Karpas-422 (cell line): Measurements from ENCODE around the gene P2RY2. TPM values are rescaled to one million over a fixed set of nuclear protein-coding genes. Genes with fewer than 3 reads are reported as not detected.
"Not testable (repeated sequence)": the region's sequence is repeated elsewhere in the genome, so short reads cannot be mapped to it uniquely, and the experiment has no call there.

Experiments used
- DNase-seq: peaks from one replicate; pipeline ENCODE4 v3.0.0-alpha.2; 2015
- H2AFZ ChIP-seq: fragments of 200-600 bp; sonication (generic); 2 replicates; pipeline ENCODE4 v1.6.1; 2014; ENCODE audit warnings: antibody characterized with exemption, low read length, mixed read lengths
- H3K27ac ChIP-seq: fragments of 200-600 bp; sonication (generic); 2 replicates; pipeline ENCODE4 v1.5.1; 2014; ENCODE audit warnings: mild to moderate bottlenecking, low read length, moderate library complexity
- H3K27me3 ChIP-seq: fragments of 200-600 bp; sonication (generic); 2 replicates; pipeline ENCODE4 v1.6.1; 2014; ENCODE audit warnings: low read length, mixed read lengths
- H3K36me3 ChIP-seq: fragments of 200-600 bp; sonication (generic); 2 replicates; pipeline ENCODE4 v1.6.1; 2014; ENCODE audit warnings: low read length, mixed read lengths; ENCODE audit not compliant: insufficient read depth
- H3K4me1 ChIP-seq: fragments of 200-600 bp; sonication (generic); 2 replicates; pipeline ENCODE4 v1.6.1; 2014; ENCODE audit warnings: mild to moderate bottlenecking, low read length, mixed read lengths
- H3K4me2 ChIP-seq: fragments of 200-600 bp; sonication (generic); 2 replicates; pipeline ENCODE4 v1.6.1; 2014; ENCODE audit warnings: low read length, low read depth, mild to moderate bottlenecking; ENCODE audit not compliant: poor library complexity, severe bottlenecking
- H3K4me3 ChIP-seq: fragments of 200-600 bp; sonication (generic); 2 replicates; pipeline ENCODE4 v1.5.1; 2014; ENCODE audit warnings: mild to moderate bottlenecking, antibody characterized with exemption, low read length, mixed read lengths
- H3K79me2 ChIP-seq: fragments of 200-600 bp; sonication (generic); 2 replicates; pipeline ENCODE4 v1.6.1; 2014; ENCODE audit warnings: mild to moderate bottlenecking, low read length, mixed read lengths
- H3K9ac ChIP-seq: fragments of 200-600 bp; sonication (generic); 2 replicates; pipeline ENCODE4 v1.6.0; 2014; ENCODE audit warnings: low read length
- H3K9me2 ChIP-seq: fragments of 200-600 bp; sonication (generic), shearing (Covaris generic); replicated peaks from 2 replicates; pipeline ENCODE4 v1.6.0; 2014; ENCODE audit warnings: mild to moderate bottlenecking, low read length, moderate library complexity; ENCODE audit not compliant: insufficient read depth
- H3K9me3 ChIP-seq: fragments of 300-700, 200-600 bp; sonication (generic); 2 replicates; pipeline ENCODE4 v1.6.1; 2014; ENCODE audit warnings: low read length, mixed read lengths
- H4K20me1 ChIP-seq: fragments of 200-600 bp; sonication (generic); 2 replicates; pipeline ENCODE4 v1.6.1; 2014; ENCODE audit warnings: mild to moderate bottlenecking, antibody characterized with exemption, low read length, low read depth; ENCODE audit not compliant: insufficient read depth
- total RNA-seq: library from RNA; depleted of rRNA; stranded (reverse); fragments of >200 nt; shearing (Covaris generic); gene quantifications from 2 replicates; pipeline ENCODE4 v1.2.3, GENCODE V29; 2014; ENCODE audit warnings: low replicate concordance

P2RY2 gene
- total RNA-seq, 1 experiment from 2014 or later = not detected

DNA sequence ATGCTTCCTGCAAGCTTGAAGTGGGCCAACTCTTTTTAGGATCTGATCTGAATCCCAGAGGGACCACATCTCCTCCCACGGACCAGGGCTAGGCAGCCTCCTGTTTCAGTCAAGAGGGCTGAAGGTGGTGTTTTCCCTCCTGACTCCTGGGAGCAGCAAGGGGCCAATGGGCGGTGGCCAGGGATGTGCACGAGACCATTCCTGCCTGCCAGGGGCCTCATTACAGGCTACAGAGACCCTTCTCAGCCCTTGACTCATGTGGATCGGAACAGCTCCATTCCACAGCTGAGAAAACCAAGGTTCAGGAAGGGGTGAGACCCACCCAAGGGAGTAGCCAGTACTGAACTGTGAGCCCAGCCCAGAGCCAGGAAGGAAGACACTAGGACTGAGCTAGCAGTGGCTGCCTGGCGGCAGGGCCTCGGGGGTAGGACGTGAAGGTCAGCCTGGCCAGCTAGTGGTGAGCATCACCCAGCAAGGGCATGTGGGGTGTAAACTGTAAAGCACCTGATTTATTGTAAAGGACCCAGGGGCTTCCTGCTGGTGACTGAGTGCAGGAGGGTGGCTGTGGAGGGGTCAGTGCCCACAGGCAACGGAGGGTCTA lies 50.7 kb downstream of the P2RY2 start:
- Histone ChIP-seq H3K36me3 (no peaks in the 10 kb centered on the region), H3K9ac (no peak overlapping the region), H3K9me2 (no peaks in the 10 kb centered on the region), H3K4me3 (no peak overlapping the region), H3K79me2 (no peaks in the 10 kb centered on the region), H3K27me3 (no peaks in the 10 kb centered on the region), H3K4me1 (peaks cover 8% of the 10 kb centered on the region), H3K4me2 (no peak overlapping the region), H3K27ac (no peak overlapping the region), H4K20me1 (no peaks in the 10 kb centered on the region), H3K9me3 (no peaks in the 10 kb centered on the region), H2AFZ (no peak overlapping the region)
- DNase-seq = no peak

DNA sequence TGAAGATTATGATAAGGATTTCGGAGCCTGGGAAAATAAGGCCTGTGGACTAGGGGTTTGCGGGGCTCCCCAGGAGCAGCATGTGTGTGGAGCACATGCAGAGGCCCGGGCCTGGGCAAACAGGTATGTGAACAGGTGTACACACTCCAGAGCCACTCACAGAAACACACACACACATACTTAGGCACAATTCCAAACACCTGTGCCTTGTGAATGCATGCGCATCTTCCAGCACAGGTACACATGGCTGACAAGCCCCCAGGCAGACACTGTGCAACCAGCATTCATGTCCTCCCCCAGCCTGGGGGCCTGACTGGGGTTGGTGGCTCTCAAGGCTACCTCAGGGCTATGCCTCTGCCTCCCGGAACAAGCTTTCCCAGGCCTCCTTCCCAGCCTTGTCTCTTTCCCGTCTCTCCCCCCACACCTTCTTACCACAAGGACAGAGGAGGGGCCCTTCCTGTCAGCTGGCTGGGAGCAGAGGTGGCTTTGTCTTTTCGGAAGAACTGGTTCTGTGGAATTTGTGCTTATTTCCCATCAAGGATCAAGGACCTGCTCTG lies 51.5 kb downstream of the P2RY2 start:
- Histone ChIP-seq H3K79me2 (no peaks in the 10 kb centered on the region), H3K9me2 (no peaks in the 10 kb centered on the region), H2AFZ (no peak overlapping the region), H3K4me2 (no peak overlapping the region), H4K20me1 (no peaks in the 10 kb centered on the region), H3K36me3 (no peaks in the 10 kb centered on the region), H3K4me3 (no peak overlapping the region), H3K9ac (no peak overlapping the region), H3K27me3 (no peaks in the 10 kb centered on the region), H3K9me3 (no peaks in the 10 kb centered on the region), H3K27ac (no peak overlapping the region), H3K4me1 (peaks cover 8% of the 10 kb centered on the region)
- DNase-seq = no peak

DNA sequence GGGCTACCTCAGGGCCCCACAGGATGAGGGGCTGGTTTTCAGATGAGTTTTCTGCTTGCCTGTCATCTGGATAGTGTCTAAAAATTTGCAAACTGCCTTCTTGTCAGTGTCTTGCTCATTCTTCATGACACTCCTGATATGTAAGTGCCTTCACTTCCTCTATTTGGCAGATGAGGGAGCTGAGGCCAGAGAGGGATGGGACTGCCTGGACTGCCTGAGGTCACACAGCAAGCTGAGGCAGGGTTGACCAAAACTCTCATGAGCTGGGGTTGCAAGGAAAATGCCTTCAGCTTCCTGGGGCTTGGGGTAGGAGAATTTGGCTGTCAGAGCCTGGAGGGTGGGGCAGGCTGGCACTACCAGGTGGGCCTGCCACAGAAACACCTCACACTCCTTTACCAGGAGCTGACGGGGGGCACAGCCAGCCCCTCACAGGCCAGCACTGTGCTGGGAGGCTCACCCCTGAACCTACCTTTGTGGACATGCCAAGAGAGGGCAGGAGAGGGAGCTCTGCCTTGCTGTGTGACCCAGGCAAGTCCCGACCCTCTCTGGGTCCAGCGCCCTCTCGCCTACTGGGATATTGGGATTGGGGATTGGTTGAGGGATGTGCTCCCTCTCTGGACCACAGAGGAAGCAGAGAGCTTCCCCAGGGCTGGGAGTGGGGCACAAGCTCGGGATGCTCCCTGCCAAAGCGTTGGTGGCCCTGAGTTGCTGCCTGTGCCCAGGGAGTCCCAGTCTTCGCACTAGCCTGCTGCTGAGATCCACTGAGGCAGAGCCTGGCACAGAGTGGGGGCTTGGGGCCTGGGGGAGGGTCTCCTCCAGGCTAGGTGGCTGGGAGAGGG lies 52.2 kb downstream of the P2RY2 start:
- no peak overlapping the region for H2AFZ ChIP-seq
- no peaks in the 10 kb centered on the region for H3K36me3 ChIP-seq
- H3K9ac ChIP-seq = no peak overlapping the region
- H3K79me2 ChIP-seq = no peaks in the 10 kb centered on the region
- H3K9me2 ChIP-seq = no peaks in the 10 kb centered on the region
- no peak overlapping the region for H3K4me2 ChIP-seq
- no peaks in the 10 kb centered on the region for H4K20me1 ChIP-seq
- H3K27ac ChIP-seq = no peak overlapping the region
- DNase-seq = peak; percentile 58
- H3K4me1 ChIP-seq = peaks cover 8% of the 10 kb centered on the region
- H3K4me3 ChIP-seq = no peak overlapping the region
- H3K9me3 ChIP-seq = no peaks in the 10 kb centered on the region
- H3K27me3 ChIP-seq = no peaks in the 10 kb centered on the region

DNA sequence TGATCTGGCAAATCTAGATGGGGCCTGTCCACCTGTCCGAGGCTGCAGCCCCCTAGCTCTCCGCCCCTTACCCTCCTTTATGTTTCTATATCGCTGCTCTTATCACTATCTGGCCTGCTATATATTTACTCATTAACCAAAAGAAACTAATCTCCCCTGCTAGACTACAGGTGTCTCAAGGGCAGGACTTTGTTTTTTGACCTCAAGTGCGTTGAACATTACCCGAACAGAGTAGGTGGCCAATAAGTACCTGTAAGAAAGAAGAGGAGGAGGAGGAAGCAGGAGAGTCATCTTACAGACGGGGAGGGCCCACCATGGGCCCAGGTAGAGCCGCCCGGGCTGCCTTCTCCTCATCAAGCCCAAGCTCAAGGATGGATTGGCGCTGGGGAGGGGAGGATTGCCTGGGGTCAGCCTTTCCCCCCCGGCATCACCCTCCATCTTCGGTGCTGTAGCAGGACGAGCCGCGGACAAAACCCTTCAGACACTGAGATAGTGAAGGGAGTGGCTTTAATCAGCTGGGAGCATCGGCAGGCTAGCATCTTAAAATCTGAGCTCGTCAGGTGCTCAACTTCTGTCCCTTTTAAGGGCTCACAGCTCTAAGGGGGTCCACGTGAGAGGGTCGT lies 52.9 kb downstream of the P2RY2 start:
- Histone ChIP-seq H2AFZ (no peak overlapping the region), H3K9me3 (no peaks in the 10 kb centered on the region), H3K27me3 (no peaks in the 10 kb centered on the region), H4K20me1 (no peaks in the 10 kb centered on the region), H3K4me2 (peak overlapping the region; percentile 27), H3K9ac (no peak overlapping the region), H3K4me1 (peaks cover 8% of the 10 kb centered on the region), H3K4me3 (no peak overlapping the region), H3K79me2 (no peaks in the 10 kb centered on the region), H3K36me3 (no peaks in the 10 kb centered on the region), H3K9me2 (no peaks in the 10 kb centered on the region), H3K27ac (no peak overlapping the region)
- DNase-seq = no peak

DNA sequence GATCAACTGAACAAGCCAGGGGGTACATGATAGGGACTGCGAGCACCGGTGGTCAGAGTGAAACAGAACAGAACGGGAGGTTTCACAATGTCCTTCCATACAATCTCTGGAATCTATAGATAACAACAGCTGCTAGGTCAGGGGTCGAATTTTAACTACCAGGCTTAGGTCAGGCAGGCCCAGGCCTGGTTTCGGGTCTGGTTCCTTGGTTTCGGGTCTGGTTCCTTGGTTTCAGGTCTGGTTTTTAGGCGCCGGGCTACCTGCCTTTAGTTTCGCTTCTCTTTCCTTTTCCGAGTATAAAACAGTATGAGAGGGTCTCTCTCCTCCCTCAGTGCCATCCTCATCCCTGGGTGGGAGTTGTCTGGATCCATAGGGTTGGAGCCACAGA lies 53.4 kb downstream of the P2RY2 start:
- H2AFZ ChIP-seq, H3K9me2 ChIP-seq, H3K27ac ChIP-seq, H4K20me1 ChIP-seq, H3K79me2 ChIP-seq, H3K4me1 ChIP-seq, H3K27me3 ChIP-seq, H3K9me3 ChIP-seq, H3K36me3 ChIP-seq, DNase-seq, H3K4me3 ChIP-seq, H3K9ac ChIP-seq: not testable (repeated sequence)
- H3K4me2 ChIP-seq = peak overlapping the region; percentile 27

DNA sequence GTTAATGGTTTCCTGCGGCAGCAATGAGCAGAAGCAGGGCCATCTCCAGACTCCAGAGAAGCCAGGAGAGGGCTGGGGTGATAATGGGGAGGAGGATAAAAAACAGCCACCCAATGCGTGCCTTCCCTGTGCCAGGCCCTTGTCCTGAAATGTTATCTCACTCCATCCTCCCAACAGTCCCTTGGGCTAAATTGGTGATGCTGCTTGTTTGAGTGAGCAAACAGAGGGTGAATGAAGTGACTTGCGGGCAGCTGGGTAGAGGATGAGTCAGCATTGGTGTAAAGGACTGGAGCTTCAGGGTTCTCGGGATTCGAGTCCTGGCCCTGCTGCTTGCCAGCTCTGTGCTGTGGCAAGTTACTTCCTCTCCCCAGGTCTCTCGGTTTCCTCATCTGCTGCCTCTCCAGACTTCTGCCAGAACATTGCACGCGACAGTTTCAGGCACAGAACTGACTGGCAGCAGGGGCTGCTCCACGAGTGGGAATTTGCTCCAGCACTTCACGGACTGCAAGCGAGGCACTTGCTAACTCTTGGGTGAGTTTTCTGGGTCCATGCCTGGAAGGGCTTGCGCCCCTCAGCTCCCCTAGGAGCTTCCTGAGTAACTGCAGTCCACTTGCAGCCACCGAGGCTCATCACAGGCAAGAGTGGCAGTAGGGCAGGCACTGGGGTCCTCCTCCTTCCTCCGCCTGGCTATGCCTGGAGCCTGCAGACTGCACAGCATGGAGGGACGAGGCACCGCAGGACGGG lies 54.0 kb downstream of the P2RY2 start, which contains the start of gene P2RY6:
Gene P2RY6 (plus strand): TSS at position 403 of the 744 bp plus-strand sequence. CDS start 24,181 bp downstream, outside the sequence.
- Histone ChIP-seq H3K4me3 (no peak within 1 kb of the TSS), H3K9me2 (no peaks in the 10 kb centered on the region), H3K4me2 (peak within 1 kb of the TSS; percentile 27)

DNA sequence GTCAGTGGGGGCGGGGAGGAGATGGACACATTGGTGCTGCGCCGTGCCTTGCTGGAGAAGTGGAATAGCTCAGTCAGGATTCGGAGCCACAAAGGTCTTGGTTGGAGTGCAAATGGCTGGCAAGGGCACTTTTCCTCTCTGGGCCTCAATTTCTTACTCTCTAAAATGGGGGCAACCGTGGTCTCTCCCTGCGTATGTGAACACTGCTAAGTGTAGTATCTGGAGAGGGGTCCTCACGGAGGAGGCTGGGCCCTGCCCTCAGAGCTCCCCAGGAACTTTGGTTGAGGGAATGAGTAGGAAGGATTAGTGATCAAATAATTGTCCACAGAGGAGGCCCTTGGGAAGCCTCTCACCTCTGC lies 54.6 kb downstream of the P2RY2 start:
- Histone ChIP-seq H3K36me3 (no peaks in the 10 kb centered on the region), H3K27me3 (no peaks in the 10 kb centered on the region), H2AFZ (no peak overlapping the region), H3K4me2 (no peak overlapping the region), H3K9me2 (no peaks in the 10 kb centered on the region), H3K9me3 (no peaks in the 10 kb centered on the region), H3K4me3 (no peak overlapping the region), H4K20me1 (no peaks in the 10 kb centered on the region), H3K79me2 (no peaks in the 10 kb centered on the region), H3K4me1 (peaks cover 8% of the 10 kb centered on the region), H3K9ac (no peak overlapping the region), H3K27ac (no peak overlapping the region)
- no peak for DNase-seq

More for the DNA sequence above, 54.0 kb downstream of the P2RY2 start, which contains the start of gene P2RY6:
- H3K36me3 ChIP-seq = no peaks in the 10 kb centered on the region
- no peaks in the 10 kb centered on the region for H3K9me3 ChIP-seq
- DNase-seq = no peak
- H2AFZ ChIP-seq = no peak within 1 kb of the TSS
- H3K27me3 ChIP-seq = no peaks in the 10 kb centered on the region
- peaks cover 8% of the 10 kb centered on the region for H3K4me1 ChIP-seq
- no peaks in the 10 kb centered on the region for H3K79me2 ChIP-seq
- H3K9ac ChIP-seq = no peak within 1 kb of the TSS
- no peak within 1 kb of the TSS for H3K27ac ChIP-seq
- no peaks in the 10 kb centered on the region for H4K20me1 ChIP-seq
